HG03025 (cell line): Measurements from ENCODE around the gene SLC10A1.

ENCODE experiments used
- ATAC-seq: cut with Tn5 transposase; IDR thresholded peaks from one replicate; pipeline ENCODE4 v1.9.1; 2021; ENCODE audit warnings: mild to moderate bottlenecking, moderate library complexity; ENCODE audit not compliant: unreplicated experiment, low FRiP score

SLC10A1 gene

GRCh38 chr14:69726761-69727511 is 70.1 kb downstream of the SLC10A1 start:
- peak; percentile 78 for ATAC-seq
